GM13977 (cell line): Measurements from ENCODE around the gene FAM229B.
"Not testable (repeated sequence)": the region's sequence is repeated elsewhere in the genome, so short reads cannot be mapped to it uniquely, and the experiment has no call there.

Experiments used
- DNase-seq: peaks from one replicate; pipeline ENCODE4 v3.0.0; 2012; ENCODE audit warnings: low spot score
- in situ Hi-C: fragments of 300-500 bp; cut with MboI; formaldehyde crosslinking; loops from one replicate; pipeline ENCODE4 v1.12.0; 2022; ENCODE audit warnings: low sequenced_read_pairs, low pct_unique_long_range_greater_than_20kb, mixed read lengths, inconsistent platforms; ENCODE audit not compliant: unreplicated experiment
- TF ChIP-seq, protein P1 (sequence below): IDR thresholded peaks from 2 replicates; pipeline ENCODE4 v1.5.1; 2012; ENCODE audit warnings: mild to moderate bottlenecking, control low read depth; ENCODE audit not compliant: insufficient read depth; ENCODE audit errors: extremely low read depth, missing control alignments

The FAM229B gene

DNA sequence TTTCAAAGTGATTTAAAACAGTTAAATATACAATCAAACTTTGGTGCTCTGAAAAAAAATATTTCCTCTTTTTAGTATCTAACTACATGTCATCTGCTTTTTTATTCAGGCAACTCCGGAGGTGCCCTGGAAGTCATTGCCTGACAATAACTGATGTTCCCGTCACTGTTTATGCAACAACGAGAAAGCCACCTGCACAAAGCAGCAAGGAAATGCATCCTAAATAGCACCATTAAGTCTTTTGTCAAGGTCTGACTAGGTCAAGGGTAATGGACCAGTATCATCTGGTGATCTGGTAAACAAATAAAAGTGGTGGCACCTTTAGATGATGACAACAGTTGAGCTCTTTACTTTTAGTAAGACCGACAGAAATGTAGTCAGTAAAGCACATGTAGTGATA, 13.2 kb downstream of the FAM229B start:
- DNase-seq: no peak
- TF ChIP-seq, protein P1, sequence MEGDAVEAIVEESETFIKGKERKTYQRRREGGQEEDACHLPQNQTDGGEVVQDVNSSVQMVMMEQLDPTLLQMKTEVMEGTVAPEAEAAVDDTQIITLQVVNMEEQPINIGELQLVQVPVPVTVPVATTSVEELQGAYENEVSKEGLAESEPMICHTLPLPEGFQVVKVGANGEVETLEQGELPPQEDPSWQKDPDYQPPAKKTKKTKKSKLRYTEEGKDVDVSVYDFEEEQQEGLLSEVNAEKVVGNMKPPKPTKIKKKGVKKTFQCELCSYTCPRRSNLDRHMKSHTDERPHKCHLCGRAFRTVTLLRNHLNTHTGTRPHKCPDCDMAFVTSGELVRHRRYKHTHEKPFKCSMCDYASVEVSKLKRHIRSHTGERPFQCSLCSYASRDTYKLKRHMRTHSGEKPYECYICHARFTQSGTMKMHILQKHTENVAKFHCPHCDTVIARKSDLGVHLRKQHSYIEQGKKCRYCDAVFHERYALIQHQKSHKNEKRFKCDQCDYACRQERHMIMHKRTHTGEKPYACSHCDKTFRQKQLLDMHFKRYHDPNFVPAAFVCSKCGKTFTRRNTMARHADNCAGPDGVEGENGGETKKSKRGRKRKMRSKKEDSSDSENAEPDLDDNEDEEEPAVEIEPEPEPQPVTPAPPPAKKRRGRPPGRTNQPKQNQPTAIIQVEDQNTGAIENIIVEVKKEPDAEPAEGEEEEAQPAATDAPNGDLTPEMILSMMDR: no peak

DNA sequence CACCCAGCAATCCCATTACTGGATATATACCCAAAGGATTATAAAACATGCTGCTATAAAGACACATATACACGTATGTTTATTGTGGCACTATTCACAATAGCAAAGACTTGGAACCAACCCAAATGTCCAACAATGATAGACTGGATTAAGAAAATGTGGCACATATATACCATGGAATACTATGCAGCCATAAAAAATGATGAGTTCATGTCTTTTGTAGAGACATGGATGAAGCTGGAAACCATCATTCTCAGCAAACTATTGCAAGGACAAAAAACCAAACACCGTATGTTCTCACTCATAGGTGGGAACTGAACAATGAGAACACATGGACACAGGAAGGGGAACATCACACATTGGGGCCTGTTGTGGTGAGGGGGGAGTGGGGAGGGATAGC, 18.6 kb downstream of the FAM229B start:
- DNase-seq, in situ Hi-C loops: not testable (repeated sequence)

More for the DNA sequence above, 13.2 kb downstream of the FAM229B start:
- in situ Hi-C loops: no loop called here

GRCh38 chr6:112106562-112106961, 19.2 kb downstream of the FAM229B start:
- no peak for DNase-seq
- TF ChIP-seq, protein P1: no peak
- in situ Hi-C loops: no loop called here

DNA sequence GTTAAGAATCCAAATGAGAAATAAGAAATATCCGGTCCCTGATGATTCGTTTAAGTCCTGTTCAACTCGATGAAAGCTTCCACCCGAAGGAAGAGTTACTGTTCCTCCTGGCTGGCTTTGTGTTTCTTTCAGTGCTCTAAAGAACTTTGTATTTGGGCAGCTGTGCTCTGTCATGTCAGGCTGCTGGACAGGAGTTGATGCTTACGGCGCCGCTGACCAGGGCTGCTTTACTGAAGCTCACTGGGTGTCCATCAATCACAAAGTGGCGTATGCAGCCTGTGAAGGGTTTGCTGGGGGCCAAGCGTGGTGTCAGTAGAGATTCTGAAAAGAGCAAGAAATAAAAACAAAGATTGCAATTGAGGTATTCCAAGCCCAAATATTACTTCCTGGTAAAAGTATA, 21.9 kb downstream of the FAM229B start:
- TF ChIP-seq, protein P1: no peak

GRCh38 chr6:112113431-112113830, 26.0 kb downstream of the FAM229B start:
- in situ Hi-C loops: no loop called here
- TF ChIP-seq, protein P1: no peak
- no peak for DNase-seq

More for the DNA sequence above, 21.9 kb downstream of the FAM229B start:
- in situ Hi-C loops: no loop called here
- DNase-seq: no peak

DNA sequence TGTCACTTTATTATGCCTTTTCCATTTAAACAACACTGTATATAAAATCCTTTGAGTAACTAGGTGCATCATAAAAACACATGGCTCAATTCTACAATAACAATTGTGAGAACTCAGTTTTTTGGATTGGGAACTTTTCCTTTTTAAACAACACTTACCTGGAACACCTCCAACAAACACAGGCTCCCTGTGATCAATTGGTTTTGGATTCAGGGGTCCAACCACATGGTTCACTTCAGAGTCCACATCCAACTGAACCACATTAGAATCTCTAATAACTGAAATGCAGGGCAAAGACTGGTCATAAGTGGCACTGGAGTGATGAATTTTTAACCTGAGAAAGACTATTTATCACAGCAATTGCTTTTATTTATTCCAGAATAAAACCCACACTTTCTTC, 26.5 kb downstream of the FAM229B start:
- TF ChIP-seq, protein P1: no peak

GRCh38 chr6:112114577-112115223, 27.3 kb downstream of the FAM229B start:
- in situ Hi-C loops: no loop called here
- DNase-seq: no peak

More for the DNA sequence above, 26.5 kb downstream of the FAM229B start:
- DNase-seq: no peak
- in situ Hi-C loops: no loop called here

More at GRCh38 chr6:112114577-112115223, 27.3 kb downstream of the FAM229B start:
- TF ChIP-seq, protein P1: no peak
